Muscle layer of colon (tissue), 2 donors: ENCODE measurements around the gene KLF7.

Experiments
- H3K27ac ChIP-seq: one replicate; pipeline ENCODE4 v1.7.0; 2013; ENCODE audit warnings: low read depth, mild to moderate bottlenecking, low read length, moderate library complexity
- H3K27me3 ChIP-seq, 2 donors: one replicate each; pipeline ENCODE4 v1.7.0; 2013; ENCODE audit warnings: low read length in 2 of 2, mild to moderate bottlenecking in 2 of 2; ENCODE audit not compliant: insufficient read depth in 2 of 2, control insufficient read depth in 1 of 2
- H3K36me3 ChIP-seq: one replicate; pipeline ENCODE4 v1.7.0; 2013; ENCODE audit warnings: mild to moderate bottlenecking, low read length; ENCODE audit not compliant: insufficient read depth
- H3K4me1 ChIP-seq: one replicate; pipeline ENCODE4 v1.7.0; 2013; ENCODE audit warnings: mild to moderate bottlenecking, low read length; ENCODE audit not compliant: insufficient read depth
- H3K4me3 ChIP-seq, 2 donors: one replicate each; pipeline ENCODE4 v1.7.0; 2013; ENCODE audit warnings: low read length in 2 of 2, low read depth in 1 of 2, mild to moderate bottlenecking in 1 of 2, moderate library complexity in 1 of 2
- H3K9ac ChIP-seq: one replicate; pipeline ENCODE4 v1.7.0; 2013; ENCODE audit warnings: low read length
- H3K9me3 ChIP-seq: one replicate; pipeline ENCODE4 v1.7.0; 2013; ENCODE audit warnings: mild to moderate bottlenecking, low read length
- donor health status: abdominal sarcoma.
- donor health status: Adenocarcinoma of cecum.

Gene KLF7

DNA sequence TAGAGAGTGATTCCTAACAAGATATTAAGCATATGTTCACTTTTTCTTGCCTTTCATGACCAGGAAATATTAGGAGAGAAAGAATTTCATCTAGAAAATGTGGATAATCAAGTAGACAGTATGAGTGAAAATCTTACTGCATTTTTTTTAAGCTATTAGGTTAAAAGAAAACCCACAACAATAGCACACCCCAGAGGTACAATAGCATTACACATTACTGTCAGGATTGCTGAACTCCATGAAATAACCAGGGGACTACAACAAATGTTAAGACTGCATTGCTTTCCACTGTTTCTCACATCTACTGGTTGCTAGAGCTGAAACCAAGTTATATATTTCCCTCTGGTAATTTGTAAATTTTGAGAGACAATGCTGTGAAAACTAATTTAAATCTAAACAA, 33.7 kb downstream of the KLF7 start:
- Histone ChIP-seq H3K36me3 (no peaks in the 10 kb centered on the region), H3K9ac (no peak overlapping the region), H3K9me3 (no peaks in the 10 kb centered on the region), H3K27me3 (no peaks in the 10 kb centered on the region), H3K27ac (no peak overlapping the region), H3K4me3 (no peak overlapping the region), H3K4me1 (peaks cover 67% of the 10 kb centered on the region)

DNA sequence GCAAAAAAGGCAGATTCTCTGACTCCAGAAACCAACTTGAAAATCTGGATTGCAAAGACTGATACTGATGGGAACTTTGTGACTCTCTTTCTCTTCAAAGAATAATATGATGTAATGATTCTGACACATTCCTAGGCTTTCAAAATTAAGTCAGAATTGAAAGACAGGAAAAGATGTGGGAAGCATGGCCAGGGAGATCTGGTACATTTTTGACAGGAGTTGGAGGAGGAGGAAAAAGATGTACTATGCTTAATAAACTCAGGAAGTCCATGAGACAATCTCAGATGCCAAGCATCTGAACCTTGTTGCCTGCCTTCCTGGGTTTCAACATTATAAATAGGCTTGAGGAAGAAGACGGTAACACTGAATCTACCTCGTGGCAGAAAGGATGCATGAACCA, 34.2 kb downstream of the KLF7 start:
- no peaks in the 10 kb centered on the region for H3K36me3 ChIP-seq
- peaks cover 67% of the 10 kb centered on the region for H3K4me1 ChIP-seq
- H3K9ac ChIP-seq, result no peak overlapping the region
- H3K9me3 ChIP-seq, result no peaks in the 10 kb centered on the region
- H3K4me3 ChIP-seq, result no peak overlapping the region
- no peak overlapping the region for H3K27ac ChIP-seq
- H3K27me3 ChIP-seq, result no peaks in the 10 kb centered on the region

DNA sequence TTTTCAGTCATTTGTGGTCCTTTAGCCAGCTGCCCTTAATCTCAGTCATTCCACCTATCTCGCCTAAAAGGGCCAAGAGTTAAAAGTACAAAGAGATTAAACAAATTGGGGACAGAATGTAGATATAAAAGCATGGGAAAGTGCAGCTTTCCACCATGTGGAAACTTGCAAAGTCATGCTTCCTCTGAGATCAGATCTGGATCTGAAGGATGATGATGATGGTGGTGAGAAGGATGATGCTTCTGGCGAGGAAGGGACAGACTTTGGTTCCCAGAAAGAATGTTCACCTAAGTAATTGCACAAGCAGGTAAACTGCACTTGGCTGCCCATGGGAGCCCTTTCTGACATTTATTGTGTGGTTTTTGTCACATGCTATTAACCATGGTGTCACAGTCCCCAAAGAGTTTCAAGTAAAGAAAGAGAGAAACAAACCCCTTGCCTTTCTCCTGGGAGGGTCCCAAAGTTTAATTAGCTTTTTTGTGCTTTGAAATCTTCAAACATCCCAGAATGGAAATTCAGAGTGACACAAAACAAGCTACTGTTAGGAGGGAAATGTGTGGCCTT, 34.7 kb downstream of the KLF7 start:
- no peaks in the 10 kb centered on the region for H3K27me3 ChIP-seq
- no peak overlapping the region for H3K4me3 ChIP-seq
- H3K36me3 ChIP-seq, result no peaks in the 10 kb centered on the region
- H3K27ac ChIP-seq, result no peak overlapping the region
- no peaks in the 10 kb centered on the region for H3K9me3 ChIP-seq
- peaks cover 67% of the 10 kb centered on the region for H3K4me1 ChIP-seq
- H3K9ac ChIP-seq, result no peak overlapping the region

DNA sequence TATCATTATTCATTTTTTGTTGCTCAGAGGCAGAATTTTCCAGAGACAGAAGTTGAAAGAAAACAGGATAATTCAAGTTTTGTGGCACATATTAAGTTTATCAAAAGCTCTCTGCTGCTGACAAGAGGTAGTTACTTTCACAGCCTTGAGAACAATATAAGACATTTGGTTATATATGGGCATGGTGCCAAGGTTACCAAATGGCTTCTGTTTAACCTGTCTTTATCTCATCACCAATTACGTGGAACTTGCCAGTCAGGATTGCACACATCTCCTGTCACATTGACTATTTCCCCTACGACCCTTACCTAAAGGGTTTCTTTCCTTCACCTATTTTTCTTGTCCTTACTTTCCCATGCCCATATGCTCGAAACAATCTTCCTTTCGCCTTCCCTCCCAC, 35.9 kb downstream of the KLF7 start:
- Histone ChIP-seq H3K9ac (no peak overlapping the region), H3K36me3 (no peaks in the 10 kb centered on the region), H3K27me3 (no peaks in the 10 kb centered on the region), H3K4me1 (peaks cover 56% of the 10 kb centered on the region), H3K9me3 (no peaks in the 10 kb centered on the region), H3K27ac (no peak overlapping the region), H3K4me3 (no peak overlapping the region)

DNA sequence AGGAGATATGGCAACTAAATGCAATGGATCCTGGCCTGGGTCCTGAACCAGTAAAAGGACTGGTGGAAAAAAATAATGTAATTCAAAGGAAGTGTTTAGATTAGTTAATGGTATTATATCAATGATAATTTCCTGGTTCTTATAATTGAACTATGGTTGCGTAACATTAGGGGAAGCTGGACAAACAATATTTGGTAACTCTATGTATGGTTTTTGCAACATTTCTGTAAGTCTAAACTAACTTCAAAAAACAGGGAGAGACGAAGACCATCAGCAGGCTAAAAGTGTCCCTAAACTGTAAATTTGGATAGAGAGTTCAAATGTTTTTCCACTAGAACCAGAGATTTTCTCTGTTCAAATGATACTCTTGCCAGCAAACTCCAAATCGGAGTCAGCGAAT, 36.9 kb downstream of the KLF7 start:
- peaks cover 46% of the 10 kb centered on the region for H3K4me1 ChIP-seq
- no peaks in the 10 kb centered on the region for H3K27me3 ChIP-seq
- no peak overlapping the region for H3K4me3 ChIP-seq
- H3K9me3 ChIP-seq, result no peaks in the 10 kb centered on the region
- H3K27ac ChIP-seq, result no peak overlapping the region
- no peak overlapping the region for H3K9ac ChIP-seq
- H3K36me3 ChIP-seq, result peaks cover 5% of the 10 kb centered on the region

DNA sequence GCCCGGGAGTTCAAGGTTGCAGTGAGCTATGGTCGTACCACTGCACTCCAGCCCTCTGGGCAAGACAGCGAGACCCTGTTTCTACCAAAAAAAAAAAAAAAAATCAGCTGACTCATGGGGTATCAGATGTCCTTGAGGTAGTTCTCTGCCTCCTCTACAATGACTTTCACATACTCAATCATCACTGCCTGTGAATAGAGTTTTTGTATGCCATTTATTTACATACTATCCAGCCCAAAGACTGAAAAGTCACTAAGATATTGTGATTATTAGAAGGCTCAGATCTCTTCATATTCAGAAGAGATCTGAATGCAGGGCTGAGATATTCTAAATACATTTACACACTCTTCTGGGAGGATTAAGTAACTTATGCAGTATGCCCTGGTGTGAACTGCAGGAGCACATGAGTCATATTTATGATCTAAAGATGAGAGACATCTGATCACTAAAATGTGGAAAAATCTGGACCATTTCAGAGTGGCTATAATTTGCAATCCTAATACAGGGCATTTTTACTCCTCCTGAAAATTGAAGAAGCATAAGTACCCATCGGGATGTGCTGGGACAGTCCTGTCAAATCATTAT, 38.9 kb downstream of the KLF7 start:
- H3K36me3 ChIP-seq, result peaks cover 21% of the 10 kb centered on the region
- no peaks in the 10 kb centered on the region for H3K9me3 ChIP-seq
- no peak overlapping the region for H3K4me3 ChIP-seq
- H3K27me3 ChIP-seq, result no peaks in the 10 kb centered on the region
- no peak overlapping the region for H3K9ac ChIP-seq
- H3K27ac ChIP-seq, result no peak overlapping the region
- H3K4me1 ChIP-seq, result peaks cover 39% of the 10 kb centered on the region

DNA sequence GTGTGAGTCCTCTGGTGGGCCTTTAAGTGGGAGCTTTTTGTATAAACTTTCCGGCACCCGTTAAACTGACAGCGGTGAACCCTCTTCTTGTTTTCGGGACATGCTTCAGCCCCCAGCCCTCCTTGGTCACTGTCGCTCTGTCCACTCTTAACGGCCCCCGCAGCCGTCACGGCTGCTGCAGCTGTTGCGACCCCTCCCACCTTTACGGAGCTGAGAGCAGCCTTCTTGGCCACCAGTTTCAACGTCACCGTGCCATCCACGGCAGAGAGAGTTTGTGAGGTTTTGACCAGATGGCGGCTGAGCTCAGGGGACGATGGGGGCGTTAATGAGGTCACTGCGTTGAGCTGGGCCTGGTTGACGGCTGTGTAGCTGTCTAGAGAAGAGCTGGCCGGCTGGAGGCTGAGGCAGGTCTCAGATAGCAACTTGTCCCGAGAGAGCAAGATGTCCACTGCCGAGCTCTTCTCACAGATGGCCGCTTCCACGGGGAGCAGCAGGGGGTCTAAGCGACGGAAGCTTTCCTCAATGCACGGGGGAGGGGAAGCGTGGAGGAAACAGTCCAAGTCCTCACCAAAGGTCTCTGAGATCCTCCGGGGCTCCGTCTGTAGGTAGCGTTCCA, 41.9 kb downstream of the KLF7 start:
- Histone ChIP-seq H3K4me3 (no peak overlapping the region), H3K9me3 (no peaks in the 10 kb centered on the region), H3K4me1 (peaks cover 39% of the 10 kb centered on the region), H3K27me3 (no peaks in the 10 kb centered on the region), H3K36me3 (peaks cover 32% of the 10 kb centered on the region), H3K27ac (no peak overlapping the region), H3K9ac (no peak overlapping the region)

DNA sequence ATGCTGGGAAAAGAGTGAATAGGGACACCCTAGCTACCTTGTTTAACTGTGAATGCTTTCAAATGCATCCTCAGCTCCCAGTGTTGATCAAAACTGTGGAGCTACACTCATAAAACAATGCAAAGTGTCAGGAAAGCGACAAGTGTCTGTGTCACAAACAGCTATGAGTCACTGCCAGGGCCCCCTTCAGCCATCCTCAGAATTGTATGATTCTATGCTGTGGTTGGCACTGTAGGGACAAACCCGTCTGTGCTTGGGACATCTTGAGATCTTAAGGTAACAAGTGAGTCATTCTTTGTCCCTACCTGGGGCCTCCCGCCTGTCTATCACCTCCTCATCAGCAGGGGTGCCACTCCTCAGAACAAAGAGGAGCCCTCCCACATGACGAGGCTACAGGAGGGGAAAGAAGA, 42.4 kb downstream of the KLF7 start:
- H3K27ac ChIP-seq, result no peak overlapping the region
- H3K4me1 ChIP-seq, result peaks cover 44% of the 10 kb centered on the region

DNA sequence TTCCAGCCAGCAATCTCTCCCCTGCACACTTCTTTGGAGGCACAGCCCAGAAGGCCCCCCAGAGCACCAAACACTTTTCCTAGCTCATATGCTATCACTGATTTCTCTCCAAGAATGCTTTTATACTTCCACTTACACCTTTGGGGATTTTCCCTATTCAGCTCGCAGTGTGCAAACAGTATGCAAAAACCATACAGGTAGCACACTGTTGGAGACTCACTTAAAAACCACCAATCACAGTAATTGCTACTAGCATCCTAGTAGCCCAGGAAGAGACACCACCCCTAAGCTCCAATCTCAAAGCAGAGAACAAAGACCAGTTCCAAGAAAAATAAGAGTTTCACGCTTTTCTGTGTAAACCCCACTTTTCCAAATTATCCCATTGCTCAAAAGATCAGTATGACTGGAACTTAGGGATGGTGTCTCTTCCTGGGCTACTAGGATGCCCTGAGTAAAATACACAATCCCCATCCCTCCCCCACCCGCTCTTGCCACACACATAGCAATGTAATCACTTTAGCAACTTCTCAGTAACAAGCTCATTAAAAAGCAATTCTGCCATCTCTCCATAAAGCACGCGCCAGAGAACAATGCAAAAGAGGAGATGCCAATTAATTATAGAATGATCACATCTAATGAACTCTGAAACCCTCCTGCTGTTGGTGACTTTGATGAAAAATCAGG, 43.0 kb downstream of the KLF7 start:
- Histone ChIP-seq H3K27ac (no peak overlapping the region), H3K27me3 (no peaks in the 10 kb centered on the region), H3K36me3 (peaks cover 32% of the 10 kb centered on the region), H3K9me3 (no peaks in the 10 kb centered on the region), H3K4me1 (peaks cover 46% of the 10 kb centered on the region), H3K9ac (no peak overlapping the region), H3K4me3 (no peak overlapping the region)

More for the DNA sequence above, 42.4 kb downstream of the KLF7 start:
- Histone ChIP-seq H3K36me3 (peaks cover 32% of the 10 kb centered on the region), H3K9me3 (no peaks in the 10 kb centered on the region), H3K4me3 (no peak overlapping the region), H3K27me3 (no peaks in the 10 kb centered on the region), H3K9ac (no peak overlapping the region)

DNA sequence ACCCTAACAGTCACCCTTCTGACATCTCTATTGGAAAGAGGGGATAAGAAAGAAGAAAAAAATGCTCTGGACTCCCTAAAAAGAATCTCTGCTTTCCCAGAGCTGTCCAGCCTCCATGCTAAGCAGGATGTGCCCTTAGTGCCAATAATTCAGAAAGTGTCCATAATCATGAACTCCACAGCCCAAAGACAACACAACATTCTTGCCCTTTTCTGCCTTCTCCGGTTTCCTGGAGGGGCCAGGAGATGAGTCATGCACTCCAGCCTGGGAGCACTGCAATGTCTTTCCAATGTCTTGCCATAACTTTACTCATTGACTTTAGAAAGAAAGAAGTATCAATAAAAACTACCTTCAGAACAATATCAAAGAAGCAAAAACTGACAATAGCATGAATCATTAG, 44.0 kb downstream of the KLF7 start:
- no peaks in the 10 kb centered on the region for H3K9me3 ChIP-seq
- H3K27me3 ChIP-seq, result no peaks in the 10 kb centered on the region
- H3K4me3 ChIP-seq, result no peak overlapping the region
- H3K4me1 ChIP-seq, result peaks cover 45% of the 10 kb centered on the region
- no peak overlapping the region for H3K9ac ChIP-seq
- H3K36me3 ChIP-seq, result peaks cover 32% of the 10 kb centered on the region
- no peak overlapping the region for H3K27ac ChIP-seq

DNA sequence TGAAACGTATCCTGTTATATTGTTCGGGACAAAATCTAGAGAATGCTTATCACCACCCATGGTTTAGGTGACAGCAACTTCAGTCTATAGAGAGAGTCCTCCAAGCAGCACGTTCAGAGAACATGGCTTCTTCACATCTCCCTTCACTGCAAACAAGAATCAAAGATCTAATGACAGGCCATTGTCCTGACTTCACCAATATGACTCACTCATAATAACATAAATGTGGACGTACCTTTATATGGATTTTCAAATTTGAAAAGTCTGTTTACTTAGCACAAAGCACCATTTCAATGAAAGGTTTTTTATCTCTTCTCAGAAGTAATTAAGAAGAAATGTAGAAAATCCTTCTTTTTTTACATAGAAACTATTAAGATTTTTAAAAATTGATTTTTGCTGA, 46.7 kb downstream of the KLF7 start:
- Histone ChIP-seq H3K27me3 (no peaks in the 10 kb centered on the region), H3K4me3 (no peak overlapping the region), H3K36me3 (peaks cover 28% of the 10 kb centered on the region), H3K9me3 (no peaks in the 10 kb centered on the region), H3K27ac (no peak overlapping the region), H3K9ac (no peak overlapping the region), H3K4me1 (peaks cover 53% of the 10 kb centered on the region)
